HepG2 (cell line): ENCODE results near the gene TBC1D16. TPM values are rescaled to one million over a fixed set of nuclear protein-coding genes. Genes with fewer than 3 reads are reported as not detected.

Experiments used
- ELF3 ChIP-seq: IDR thresholded peaks from 2 replicates; pipeline ENCODE4 v1.6.1; 2016; ENCODE audit warnings: missing genetic modification reagents, missing compliant biosample characterization
- EP300 ChIP-seq, 3 experiments: sonication (generic) in 1 of 3; formaldehyde crosslinking in 1 of 3; IDR thresholded peaks; 2 replicates each; pipeline versions ENCODE4 v1.5.1 to v1.6.1; 2011 to 2020; ENCODE audit warnings: low read depth in 2 of 3, low read length in 2 of 3, borderline replicate concordance in 1 of 3, improper control_type of control experiment in 1 of 3, mild to moderate bottlenecking in 1 of 3, missing genetic modification reagents in 1 of 3, moderate library complexity in 1 of 3
- KAT7 ChIP-seq: IDR thresholded peaks from 2 replicates; pipeline ENCODE4 v1.6.1; 2018; ENCODE audit warnings: borderline replicate concordance, missing compliant biosample characterization
- RERE ChIP-seq: IDR thresholded peaks from 2 replicates; pipeline ENCODE4 v1.6.1; 2016; ENCODE audit warnings: low read depth, missing genetic modification reagents, missing compliant biosample characterization
- SOX13 ChIP-seq, 3 experiments: fragments of 450-650 bp in 1 of 3; sonication (generic) in 1 of 3; formaldehyde crosslinking in 1 of 3; IDR thresholded peaks in 2 of 3; conservative IDR thresholded peaks in 1 of 3; 2 replicates each; pipeline versions ENCODE4 v1.5.0 to v1.6.1; 2016 to 2020; ENCODE audit warnings: antibody characterized with exemption in 1 of 3, mild to moderate bottlenecking in 1 of 3, missing compliant biosample characterization in 1 of 3, missing genetic modification reagents in 1 of 3, moderate library complexity in 1 of 3
- ZFP36 ChIP-seq: fragments of 150-350 bp; IDR thresholded peaks from 2 replicates; pipeline ENCODE4 v1.6.1; 2018; ENCODE audit warnings: borderline replicate concordance, low read length, low read depth; ENCODE audit not compliant: partially characterized antibody
- ZNF235 ChIP-seq: sonication (generic); formaldehyde crosslinking; IDR thresholded peaks from 2 replicates; pipeline ENCODE4 v1.8.1; 2023; ENCODE audit warnings: mild to moderate bottlenecking, missing genetic modification reagents, borderline replicate concordance
- ZNF251 ChIP-seq: sonication (generic); formaldehyde crosslinking; IDR thresholded peaks from 2 replicates; pipeline ENCODE4 v1.9.0; 2021; ENCODE audit warnings: mild to moderate bottlenecking, missing genetic modification reagents
- ZNF788 ChIP-seq: sonication (generic); formaldehyde crosslinking; IDR thresholded peaks from 2 replicates; pipeline ENCODE4 v1.5.0; 2020; ENCODE audit warnings: mild to moderate bottlenecking, missing genetic modification reagents, borderline replicate concordance
- ZZZ3 ChIP-seq: sonication (generic); formaldehyde crosslinking; IDR thresholded peaks from 2 replicates; pipeline ENCODE4 v1.4.0; 2020; ENCODE audit warnings: missing genetic modification reagents, mild to moderate bottlenecking, borderline replicate concordance
- polyA plus RNA-seq, 8 experiments: library from polyadenylated mRNA; depleted of rRNA in 3 of 8; stranded (reverse) in 7 of 8; unstranded in 1 of 8; fragments of >200 nt; fragmentation: Illumina TruSeq in 4 of 8; extraction: Trizol in 4 of 8; gene quantifications; 2 replicates each; pipeline versions ENCODE4 v1.2.1 to v1.2.3, GENCODE V29; 2011 to 2016; ENCODE audit warnings: low read depth in 4 of 8, missing spikeins in 1 of 8, mixed read lengths in 1 of 8; ENCODE audit not compliant: insufficient read depth in 1 of 8
- total RNA-seq, 5 experiments: library from RNA; depleted of rRNA; stranded (reverse); fragments of >200 nt; fragmentation: Illumina TruSeq; extraction: Trizol; gene quantifications; 2 replicates each; pipeline ENCODE4 v1.2.3, GENCODE V29; 2016; ENCODE audit warnings: low read depth in 1 of 5
- TF ChIP-seq, protein P1 (sequence below): sonication (generic); formaldehyde crosslinking; IDR thresholded peaks from 2 replicates; pipeline ENCODE4 v1.4.0; 2020; ENCODE audit warnings: missing genetic modification reagents, low read depth, mild to moderate bottlenecking, borderline replicate concordance
- TF ChIP-seq, protein P2 (sequence below), 2 experiments: sonication (generic) in 1 of 2; formaldehyde crosslinking in 1 of 2; IDR thresholded peaks; 2 replicates each; pipeline versions ENCODE4 v1.6.1 to v1.9.0; 2014 to 2022; ENCODE audit warnings: antibody characterized with exemption in 1 of 2, borderline replicate concordance in 1 of 2, inconsistent platforms in 1 of 2, low read depth in 1 of 2, missing genetic modification reagents in 1 of 2

TBC1D16 gene
- total and polyA plus RNA-seq, 2 of the 13 experiments (the other 11 are each of a cell fraction or from before 2014, with no cell fraction given): 14.9 to 24.9 TPM

GRCh38 chr17:80002690-80003490, 32.8 kb downstream of the TBC1D16 start (continued):
- no peak for TF ChIP-seq RERE (CRISPR knock-in tag)
- no peak for TF ChIP-seq KAT7 (CRISPR knock-in tag)
- no peak for TF ChIP-seq ZNF251 (CRISPR knock-in tag)
- TF ChIP-seq SOX13 (IDR thresholded peaks at IDR 0.05): no peak
- peak in 1 of 2 experiments; percentile 27; a peak in 1 of 4 replicates for TF ChIP-seq SOX13 (CRISPR knock-in tag; conservative IDR thresholded peaks at IDR 0.05 in 1 of 2, IDR thresholded peaks at IDR 0.05 in 1 of 2)
- no peak for TF ChIP-seq ZNF788 (CRISPR knock-in tag)
- TF ChIP-seq, protein P1, sequence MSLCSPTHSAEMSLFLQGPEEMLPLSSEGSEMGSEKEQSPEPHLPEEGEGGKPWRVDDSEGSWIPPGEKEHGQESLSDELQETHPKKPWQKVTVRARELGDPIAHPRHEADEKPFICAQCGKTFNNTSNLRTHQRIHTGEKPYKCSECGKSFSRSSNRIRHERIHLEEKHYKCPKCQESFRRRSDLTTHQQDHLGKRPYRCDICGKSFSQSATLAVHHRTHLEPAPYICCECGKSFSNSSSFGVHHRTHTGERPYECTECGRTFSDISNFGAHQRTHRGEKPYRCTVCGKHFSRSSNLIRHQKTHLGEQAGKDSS (CRISPR knock-in tag): no peak
- TF ChIP-seq ZZZ3: no peak
- TF ChIP-seq, protein P2, sequence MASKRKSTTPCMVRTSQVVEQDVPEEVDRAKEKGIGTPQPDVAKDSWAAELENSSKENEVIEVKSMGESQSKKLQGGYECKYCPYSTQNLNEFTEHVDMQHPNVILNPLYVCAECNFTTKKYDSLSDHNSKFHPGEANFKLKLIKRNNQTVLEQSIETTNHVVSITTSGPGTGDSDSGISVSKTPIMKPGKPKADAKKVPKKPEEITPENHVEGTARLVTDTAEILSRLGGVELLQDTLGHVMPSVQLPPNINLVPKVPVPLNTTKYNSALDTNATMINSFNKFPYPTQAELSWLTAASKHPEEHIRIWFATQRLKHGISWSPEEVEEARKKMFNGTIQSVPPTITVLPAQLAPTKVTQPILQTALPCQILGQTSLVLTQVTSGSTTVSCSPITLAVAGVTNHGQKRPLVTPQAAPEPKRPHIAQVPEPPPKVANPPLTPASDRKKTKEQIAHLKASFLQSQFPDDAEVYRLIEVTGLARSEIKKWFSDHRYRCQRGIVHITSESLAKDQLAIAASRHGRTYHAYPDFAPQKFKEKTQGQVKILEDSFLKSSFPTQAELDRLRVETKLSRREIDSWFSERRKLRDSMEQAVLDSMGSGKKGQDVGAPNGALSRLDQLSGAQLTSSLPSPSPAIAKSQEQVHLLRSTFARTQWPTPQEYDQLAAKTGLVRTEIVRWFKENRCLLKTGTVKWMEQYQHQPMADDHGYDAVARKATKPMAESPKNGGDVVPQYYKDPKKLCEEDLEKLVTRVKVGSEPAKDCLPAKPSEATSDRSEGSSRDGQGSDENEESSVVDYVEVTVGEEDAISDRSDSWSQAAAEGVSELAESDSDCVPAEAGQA (IDR thresholded peaks at IDR 0.05; ENCODE audit: low read depth): peak; percentile 61; the same call in 1 of the 2 replicates
- TF ChIP-seq, protein P2 (CRISPR knock-in tag; IDR thresholded peaks at IDR 0.05; ENCODE audit: borderline replicate concordance): no peak
- TF ChIP-seq ZNF235 (CRISPR knock-in tag): no peak
- peak in 1 of 2 experiments; percentile 14; a peak in 1 of 4 replicates for TF ChIP-seq EP300 (IDR thresholded peaks at IDR 0.05; ENCODE audit: low read depth in 2 of 2, low read length in 2 of 2)
- no peak for TF ChIP-seq EP300 (CRISPR knock-in tag; IDR thresholded peaks at IDR 0.05; ENCODE audit: borderline replicate concordance)
- no peak for TF ChIP-seq ZFP36
- TF ChIP-seq ELF3: no peak
